PC-3 (cell line): Measurements from ENCODE around the gene DENND6B.

ENCODE experiments used
- CTCF ChIP-seq: fragments of 300-600 bp; sonication (generic); conservative IDR thresholded peaks from 2 replicates; pipeline ENCODE4 v1.5.1; 2017; ENCODE audit warnings: antibody characterized with exemption, low read depth, mild to moderate bottlenecking, low read length
- EZH2 ChIP-seq: fragments of 300-600 bp; sonication (generic); IDR thresholded peaks from one replicate; pipeline ENCODE4 v1.6.1; 2017; ENCODE audit warnings: antibody characterized with exemption, mild to moderate bottlenecking, low read length; ENCODE audit not compliant: unreplicated experiment

- TF ChIP-seq CTCF (no peak), EZH2 (no peak)
Measured at GRCh38 chr22:50264104-50264745, 62.6 kb downstream of the DENND6B start.
